OCI-LY3 (cell line): Measurements from ENCODE around the gene EPPIN.
"Not testable (repeated sequence)": the region's sequence is repeated elsewhere in the genome, so short reads cannot be mapped to it uniquely, and the experiment has no call there.

ENCODE experiments used
- H2AFZ ChIP-seq: fragments of 200-600, 300-600 bp; shearing (Covaris generic); 2 replicates; pipeline ENCODE4 v1.6.0; 2014; ENCODE audit warnings: antibody characterized with exemption, low read depth, low read length
- H3K27ac ChIP-seq: fragments of 200-600, 300-600 bp; sonication (generic); 2 replicates; pipeline ENCODE4 v1.5.1; 2014; ENCODE audit warnings: mild to moderate bottlenecking, low read length, moderate library complexity, mixed read lengths
- H3K27me3 ChIP-seq: fragments of 200-600, 300-600 bp; sonication (generic); 2 replicates; pipeline ENCODE4 v1.6.1; 2014; ENCODE audit warnings: low read depth, low read length, mixed read lengths
- H3K36me3 ChIP-seq: fragments of 200-600, 300-600 bp; sonication (generic); replicated peaks from 2 replicates; pipeline ENCODE3; 2014; ENCODE audit warnings: low read depth, low read length, mixed read lengths
- H3K4me1 ChIP-seq: fragments of 300-600, 200-600 bp; sonication (generic); 2 replicates; pipeline ENCODE4 v1.6.1; 2014; ENCODE audit warnings: low read length, mixed read lengths
- H3K4me2 ChIP-seq: fragments of 200-600, 300-600 bp; sonication (generic); 2 replicates; pipeline ENCODE4 v1.6.1; 2014; ENCODE audit warnings: low read length, mixed read lengths
- H3K4me3 ChIP-seq: fragments of 300-600, 200-600 bp; sonication (generic); 2 replicates; pipeline ENCODE4 v1.5.1; 2014; ENCODE audit warnings: antibody characterized with exemption, mild to moderate bottlenecking, low read length, moderate library complexity
- H3K79me2 ChIP-seq: fragments of 300-600, 200-600 bp; shearing (Covaris generic); 2 replicates; pipeline ENCODE4 v1.6.1; 2014; ENCODE audit warnings: mild to moderate bottlenecking, low read length, mixed read lengths
- H3K9ac ChIP-seq: fragments of 300-600, 200-600 bp; shearing (Covaris generic); 2 replicates; pipeline ENCODE4 v1.6.0; 2014; ENCODE audit warnings: mild to moderate bottlenecking, low read length, moderate library complexity
- H3K9me3 ChIP-seq: fragments of 200-600, 300-600 bp; shearing (Covaris generic); 2 replicates; pipeline ENCODE4 v1.6.1; 2014; ENCODE audit warnings: low read length, mixed read lengths; ENCODE audit not compliant: insufficient read depth
- H4K20me1 ChIP-seq: fragments of 200-600, 300-600 bp; sonication (generic); 2 replicates; pipeline ENCODE4 v1.6.1; 2016; ENCODE audit warnings: low read length, mixed read lengths; ENCODE audit not compliant: insufficient read depth
- CTCF ChIP-seq: fragments of 200-600, 300-600 bp; sonication (generic); IDR thresholded peaks from 2 replicates; pipeline ENCODE4 v1.5.1; 2014; ENCODE audit warnings: antibody characterized with exemption, low read length, low read depth
- EZH2phosphoT487 ChIP-seq: fragments of 200-600 bp; shearing (Covaris generic); IDR thresholded peaks from 2 replicates; pipeline ENCODE4 v1.6.1; 2018; ENCODE audit warnings: antibody characterized with exemption, mixed run types, low read depth

EPPIN gene

DNA sequence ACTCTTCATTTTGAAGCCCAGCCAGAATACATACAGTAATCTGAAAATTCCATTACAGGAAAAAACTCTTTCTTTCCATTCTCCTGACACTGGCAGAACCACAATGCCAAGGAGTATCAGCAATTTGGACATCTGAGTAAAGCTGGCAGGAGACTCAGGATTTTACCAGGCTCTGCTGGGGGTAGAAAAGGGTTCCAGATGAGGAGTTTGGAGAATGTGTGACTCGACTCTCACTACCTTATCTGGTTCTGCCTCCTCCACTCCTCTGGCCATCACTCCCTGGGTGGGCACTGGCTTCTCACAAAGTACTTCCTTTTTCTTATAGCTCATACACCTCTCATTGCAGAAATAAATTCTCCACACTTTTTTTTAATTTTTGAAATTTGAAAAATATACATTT, 42.5 kb upstream of the EPPIN start:
- TF ChIP-seq CTCF: no peak
- no peak for TF ChIP-seq EZH2phosphoT487
- H3K27me3 ChIP-seq: peaks cover 31% of the 10 kb centered on the region
- no peaks in the 10 kb centered on the region for H3K4me1 ChIP-seq

GRCh38 chr20:45588800-45589199, 41.6 kb upstream of the EPPIN start:
- H3K4me2 ChIP-seq: no peak overlapping the region

More for the DNA sequence above, 42.5 kb upstream of the EPPIN start:
- Histone ChIP-seq H3K9ac (no peak overlapping the region), H3K36me3 (no peaks in the 10 kb centered on the region), H3K79me2 (no peaks in the 10 kb centered on the region), H3K9me3 (no peaks in the 10 kb centered on the region), H3K4me2 (no peak overlapping the region), H3K4me3 (no peak overlapping the region), H4K20me1 (no peaks in the 10 kb centered on the region), H3K27ac (no peak overlapping the region), H2AFZ (no peak overlapping the region)

DNA sequence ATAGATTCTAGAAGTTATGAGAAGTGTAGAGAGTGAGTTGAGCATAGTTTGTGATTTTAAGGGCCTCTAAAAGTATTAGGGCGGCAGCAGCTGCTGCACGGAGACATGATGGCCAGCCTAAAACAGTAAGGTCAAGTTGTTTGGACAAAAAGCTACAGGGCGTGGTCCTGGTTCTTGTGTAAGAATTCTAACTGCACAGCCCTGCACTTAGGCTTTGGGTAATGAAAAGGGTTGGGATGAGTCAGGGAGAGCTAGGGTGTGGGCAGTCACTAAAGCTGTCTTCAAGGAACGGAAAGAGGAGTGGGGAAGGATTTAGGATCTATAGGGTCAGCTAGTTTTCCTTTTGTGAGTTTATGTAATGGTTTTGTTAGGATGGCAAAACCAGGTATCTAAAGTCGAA, 38.8 kb upstream of the EPPIN start:
- not testable (repeated sequence) for H3K36me3 ChIP-seq, H3K4me3 ChIP-seq, H3K27ac ChIP-seq, H4K20me1 ChIP-seq, H3K4me1 ChIP-seq, H3K79me2 ChIP-seq, H3K9ac ChIP-seq, H2AFZ ChIP-seq, H3K9me3 ChIP-seq, H3K4me2 ChIP-seq
- peaks cover 32% of the 10 kb centered on the region for H3K27me3 ChIP-seq

More at GRCh38 chr20:45588800-45589199, 41.6 kb upstream of the EPPIN start:
- TF ChIP-seq CTCF (no peak), EZH2phosphoT487 (no peak)
- Histone ChIP-seq H3K9ac (no peak overlapping the region), H3K79me2 (no peaks in the 10 kb centered on the region), H3K27me3 (peaks cover 25% of the 10 kb centered on the region), H3K27ac (no peak overlapping the region), H2AFZ (no peak overlapping the region), H3K4me3 (no peak overlapping the region), H3K9me3 (no peaks in the 10 kb centered on the region), H3K36me3 (no peaks in the 10 kb centered on the region), H4K20me1 (no peaks in the 10 kb centered on the region), H3K4me1 (no peaks in the 10 kb centered on the region)

DNA sequence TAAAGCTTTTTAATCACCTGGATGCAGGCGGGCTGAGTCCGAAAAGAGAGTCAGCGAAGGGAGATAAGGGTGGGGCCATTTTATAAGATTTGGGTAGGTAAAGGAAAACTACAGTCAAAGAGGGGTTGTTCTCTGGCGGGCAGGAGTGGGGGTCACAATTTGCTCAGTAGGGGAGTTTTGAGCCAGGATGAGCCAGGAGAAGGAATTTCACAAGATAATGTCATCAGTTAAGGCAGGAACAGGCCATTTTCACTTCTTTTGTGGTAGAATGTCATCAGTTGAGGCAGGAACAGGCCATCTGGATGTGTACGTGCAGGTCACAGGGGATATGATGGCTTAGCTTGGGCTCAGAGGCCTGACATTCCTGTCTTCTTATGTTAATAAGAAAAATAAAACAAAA, 37.1 kb upstream of the EPPIN start:
- not testable (repeated sequence) for H3K9ac ChIP-seq, H3K4me1 ChIP-seq, H4K20me1 ChIP-seq, H3K79me2 ChIP-seq, H2AFZ ChIP-seq, H3K4me3 ChIP-seq, H3K9me3 ChIP-seq, H3K36me3 ChIP-seq, H3K27ac ChIP-seq, H3K4me2 ChIP-seq
- peaks cover 42% of the 10 kb centered on the region for H3K27me3 ChIP-seq

GRCh38 chr20:45583502-45583901, 36.3 kb upstream of the EPPIN start:
- no peak for TF ChIP-seq CTCF
- TF ChIP-seq EZH2phosphoT487: no peak
- Histone ChIP-seq H3K27me3 (peaks cover 40% of the 10 kb centered on the region), H2AFZ (no peak overlapping the region), H3K27ac (no peak overlapping the region), H3K4me3 (no peak overlapping the region), H3K9me3 (no peaks in the 10 kb centered on the region), H3K4me2 (no peak overlapping the region), H3K4me1 (no peaks in the 10 kb centered on the region), H3K79me2 (no peaks in the 10 kb centered on the region), H3K36me3 (no peaks in the 10 kb centered on the region), H3K9ac (no peak overlapping the region), H4K20me1 (no peaks in the 10 kb centered on the region)
